NOMO-1 treated with dmso at 0.1 percent for 144 hours (cell line): ENCODE data around the gene PSMD13.

Source experiments
- DNase-seq: peaks from one replicate; lab custom pipeline; 2025; ENCODE audit not compliant: unreplicated experiment; lab: John Stamatoyannopoulos, UW

PSMD13 gene

GRCh38 chr11:297586-298405 lies 61.0 kb downstream of the PSMD13 start:
- no peak for DNase-seq

DNA sequence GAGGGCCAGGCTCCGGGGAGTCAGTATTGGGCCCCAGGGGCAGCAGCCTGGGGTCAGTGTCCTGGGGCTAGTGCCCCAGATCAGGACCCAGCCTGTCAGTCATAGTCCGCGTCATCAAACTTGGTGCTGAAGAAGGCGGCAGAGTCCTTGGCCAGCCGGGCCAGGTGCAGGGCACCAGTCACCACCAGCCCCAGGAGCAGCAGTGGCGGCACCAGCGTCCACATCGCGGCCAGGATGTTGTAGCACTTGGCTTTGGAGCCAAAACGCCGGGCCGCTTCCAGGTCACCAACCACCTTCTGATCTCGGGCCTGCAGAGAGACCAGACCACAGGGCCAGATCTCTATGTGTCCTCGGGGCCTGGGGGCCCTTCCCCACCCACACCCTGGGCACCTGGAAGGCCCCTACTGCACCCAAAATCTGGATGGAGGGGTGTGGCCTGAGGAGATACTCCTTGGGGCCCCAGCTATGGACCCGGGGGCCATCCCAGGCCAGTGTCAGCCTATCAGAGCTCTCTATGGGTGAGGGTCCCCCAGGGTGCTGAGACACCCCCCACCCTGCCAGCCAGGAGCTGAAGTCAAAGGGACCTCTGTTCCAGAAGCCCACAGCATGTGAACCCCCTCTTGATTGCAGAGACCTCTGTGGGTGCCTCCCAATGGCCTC lies 61.8 kb downstream of the PSMD13 start:
- no peak for DNase-seq

- DNase-seq = no peak
These were observed 62.5 kb downstream of the PSMD13 start, which contains the start of gene IFITM5 for GRCh38 chr11:299081-299891. IFITM5 (minus strand) TSS chr11:299526; CDS start chr11:299490, 36 bp downstream.

DNA sequence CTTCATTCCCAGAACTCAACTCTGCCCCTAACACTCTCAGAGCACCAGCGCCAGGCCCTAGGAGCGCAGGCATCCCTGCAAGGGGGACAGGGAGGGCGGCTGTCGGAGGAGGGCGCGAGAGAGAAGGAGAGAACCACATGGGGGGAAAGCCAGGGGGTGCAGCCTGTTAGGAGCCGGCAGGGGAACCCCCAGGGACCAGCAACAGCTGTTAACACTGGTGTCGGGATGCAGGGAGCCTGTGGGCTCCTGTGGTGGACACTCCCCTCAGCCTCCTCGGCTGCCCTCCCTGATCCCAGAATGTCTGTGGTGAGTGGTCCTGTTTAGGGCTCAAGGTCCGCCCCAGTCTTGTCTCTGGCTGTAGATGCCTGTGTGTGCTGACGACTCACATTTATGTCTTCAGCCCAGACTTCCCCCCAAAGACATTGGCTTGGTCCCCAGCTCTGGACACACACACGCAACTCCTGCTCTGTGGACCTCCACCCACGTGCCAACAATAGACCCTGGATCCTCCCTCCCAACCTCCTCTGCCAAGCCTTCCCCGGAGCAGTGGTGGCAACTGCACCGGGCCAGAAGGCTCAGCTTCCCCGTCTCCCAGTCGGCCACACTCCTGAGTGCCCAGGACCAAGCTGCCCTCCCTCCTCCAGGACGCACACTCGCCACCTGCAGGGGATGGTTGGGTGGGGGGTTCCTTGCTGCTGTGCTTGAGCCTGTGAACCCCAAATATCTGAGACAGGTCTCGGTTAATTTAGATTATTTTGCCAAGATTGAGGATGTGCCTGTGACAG lies 63.4 kb downstream of the PSMD13 start:
- DNase-seq = no peak
